Measurements from ENCODE around the gene CRISP3. TPM values are rescaled to one million over a fixed set of nuclear protein-coding genes. Genes with fewer than 3 reads are reported as not detected.

Gene CRISP3
- 0.66 to 1.2 TPM (median 0.85 TPM) in 3 replicates for total RNA-seq

- Mint-ChIP-seq H3K4me1 (peaks cover 19% of the 10 kb centered on the region), H3K9me3 (peaks cover under 1% of the 10 kb centered on the region), H3K36me3 (no peaks in the 10 kb centered on the region), H3K27ac (no peak within 1 kb of the TSS), H3K27me3 (ENCODE audit: low read depth) (peaks cover 2% of the 10 kb centered on the region), H3K4me3 (no peak within 1 kb of the TSS)
- no peak for TF ChIP-seq CTCF (IDR thresholded peaks at IDR 0.05; ENCODE audit: unreplicated experiment)
- DNase-seq (ENCODE audit: low spot score in 2 of 2, unreplicated experiment in 2 of 2) = no peak
Observed at GRCh38 chr6:49744259-49744658, at the start of gene CRISP3. Gene CRISP3 (minus strand): TSS chr6:49744388. CDS start chr6:49744367, 21 bp downstream.

- Mint-ChIP-seq H3K4me1 (no peaks in the 10 kb centered on the region), H3K27ac (no peak overlapping the region), H3K36me3 (peaks cover 2% of the 10 kb centered on the region), H3K4me3 (no peak overlapping the region), H3K27me3 (ENCODE audit: low read depth) (no peaks in the 10 kb centered on the region), H3K9me3 (peaks cover 19% of the 10 kb centered on the region)
- TF ChIP-seq CTCF (IDR thresholded peaks at IDR 0.05; ENCODE audit: unreplicated experiment) = no peak
- DNase-seq (ENCODE audit: low spot score in 2 of 2, unreplicated experiment in 2 of 2) = no peak
Observed at GRCh38 chr6:49790341-49790740, 46.2 kb upstream of the CRISP3 start.

GRCh38 chr6:49787176-49787575 lies 43.0 kb upstream of the CRISP3 start, which contains the start of gene PGK2:
Gene PGK2 (minus strand): TSS chr6:49787285. CDS start chr6:49787187, 98 bp downstream.
- Mint-ChIP-seq H3K27me3 (ENCODE audit: low read depth) (no peaks in the 10 kb centered on the region), H3K36me3 (no peaks in the 10 kb centered on the region), H3K4me1 (no peaks in the 10 kb centered on the region), H3K9me3 (peaks cover 16% of the 10 kb centered on the region), H3K27ac (no peak within 1 kb of the TSS), H3K4me3 (no peak within 1 kb of the TSS)
- DNase-seq (ENCODE audit: low spot score in 2 of 2, unreplicated experiment in 2 of 2) = no peak
- no peak for TF ChIP-seq CTCF (IDR thresholded peaks at IDR 0.05; ENCODE audit: unreplicated experiment)

GRCh38 chr6:49784272-49784671 lies 40.1 kb upstream of the CRISP3 start:
- no peak for DNase-seq (ENCODE audit: low spot score in 2 of 2, unreplicated experiment in 2 of 2)
- no peak overlapping the region for H3K27ac Mint-ChIP-seq
- H3K27me3 Mint-ChIP-seq (ENCODE audit: low read depth) = no peaks in the 10 kb centered on the region
- no peaks in the 10 kb centered on the region for H3K4me1 Mint-ChIP-seq
- H3K9me3 Mint-ChIP-seq = peaks cover 16% of the 10 kb centered on the region
- no peak for TF ChIP-seq CTCF (IDR thresholded peaks at IDR 0.05; ENCODE audit: unreplicated experiment)
- H3K4me3 Mint-ChIP-seq = no peak overlapping the region
- no peaks in the 10 kb centered on the region for H3K36me3 Mint-ChIP-seq

- DNase-seq (ENCODE audit: low spot score in 2 of 2, unreplicated experiment in 2 of 2) = no peak
- no peak for TF ChIP-seq CTCF (IDR thresholded peaks at IDR 0.05; ENCODE audit: unreplicated experiment)
- no peak overlapping the region for H3K4me3 Mint-ChIP-seq
- H3K27ac Mint-ChIP-seq = no peak overlapping the region
- H3K27me3 Mint-ChIP-seq (ENCODE audit: low read depth) = no peaks in the 10 kb centered on the region
- H3K9me3 Mint-ChIP-seq = peaks cover 12% of the 10 kb centered on the region
- H3K4me1 Mint-ChIP-seq = no peaks in the 10 kb centered on the region
- no peaks in the 10 kb centered on the region for H3K36me3 Mint-ChIP-seq
Observed at GRCh38 chr6:49782725-49783124, 38.5 kb upstream of the CRISP3 start.

GRCh38 chr6:49782293-49782692 lies 38.1 kb upstream of the CRISP3 start:
- H3K4me3 Mint-ChIP-seq = no peak overlapping the region
- H3K27ac Mint-ChIP-seq = no peak overlapping the region
- TF ChIP-seq CTCF (IDR thresholded peaks at IDR 0.05; ENCODE audit: unreplicated experiment) = no peak
- H3K4me1 Mint-ChIP-seq = peaks cover under 1% of the 10 kb centered on the region
- DNase-seq (ENCODE audit: low spot score in 2 of 2, unreplicated experiment in 2 of 2) = no peak
- no peaks in the 10 kb centered on the region for H3K27me3 Mint-ChIP-seq (ENCODE audit: low read depth)
- H3K36me3 Mint-ChIP-seq = no peaks in the 10 kb centered on the region
- peaks cover 7% of the 10 kb centered on the region for H3K9me3 Mint-ChIP-seq
